HepG2 (cell line): Measurements from ENCODE around the gene STK4. TPM values are rescaled to one million over a fixed set of nuclear protein-coding genes. Genes with fewer than 3 reads are reported as not detected.
A peak's percentile ranks its signal among the peaks of the same experiment; 100 is the strongest.

Experiments used
- AHDC1 ChIP-seq: sonication (generic); formaldehyde crosslinking; IDR thresholded peaks from 2 replicates; pipeline ENCODE4 v1.5.1; 2020; ENCODE audit warnings: mild to moderate bottlenecking, missing genetic modification reagents, borderline replicate concordance
- ATF3 ChIP-seq: sonication (generic); formaldehyde crosslinking; IDR thresholded peaks from 2 replicates; pipeline ENCODE4 v1.4.0; 2020; ENCODE audit warnings: missing genetic modification reagents
- CREM ChIP-seq, 2 experiments: sonication (generic) in 1 of 2; formaldehyde crosslinking in 1 of 2; IDR thresholded peaks; 2 replicates each; pipeline versions ENCODE4 v1.4.0 to v1.6.1; 2016 to 2020; ENCODE audit warnings: antibody characterized with exemption in 1 of 2, mild to moderate bottlenecking in 1 of 2, missing genetic modification reagents in 1 of 2
- DNMT1 ChIP-seq: sonication (generic); formaldehyde crosslinking; IDR thresholded peaks from 2 replicates; pipeline ENCODE4 v1.5.1; 2020; ENCODE audit warnings: mild to moderate bottlenecking, missing genetic modification reagents
- DNMT3B ChIP-seq: conservative IDR thresholded peaks from 2 replicates; pipeline ENCODE4 v1.6.1; 2016; ENCODE audit warnings: missing biosample characterization, control low read depth
- FIP1L1 ChIP-seq: fragments of 200-400 bp; formaldehyde crosslinking; IDR thresholded peaks from 2 replicates; pipeline ENCODE4 v1.6.1; 2018; ENCODE audit warnings: low read depth, mild to moderate bottlenecking, low read length, moderate library complexity, borderline replicate concordance; ENCODE audit not compliant: insufficient read depth
- HMGA1 ChIP-seq: sonication (generic); formaldehyde crosslinking; conservative IDR thresholded peaks from 2 replicates; pipeline ENCODE4 v1.4.0; 2020; ENCODE audit warnings: missing genetic modification reagents
- IKZF4 ChIP-seq: sonication (generic); formaldehyde crosslinking; IDR thresholded peaks from 2 replicates; pipeline ENCODE4 v1.5.1; 2020; ENCODE audit warnings: borderline replicate concordance, mild to moderate bottlenecking, low read depth, missing genetic modification reagents; ENCODE audit errors: not compliant biosample characterization
- MAZ ChIP-seq, 2 experiments: sonication (generic) in 1 of 2; formaldehyde crosslinking in 1 of 2; IDR thresholded peaks; 2 replicates each; pipeline versions ENCODE4 v1.5.0 to v1.6.1; 2012 to 2020; ENCODE audit warnings: low read depth in 2 of 2, mild to moderate bottlenecking in 2 of 2, borderline replicate concordance in 1 of 2, improper control_type of control experiment in 1 of 2, low read length in 1 of 2, missing genetic modification reagents in 1 of 2, moderate library complexity in 1 of 2
- MTF1 ChIP-seq: sonication (generic); formaldehyde crosslinking; IDR thresholded peaks from 2 replicates; pipeline ENCODE4 v1.5.0; 2020; ENCODE audit warnings: missing genetic modification reagents
- POLR2A ChIP-seq, 2 experiments: IDR thresholded peaks; 2 replicates each; pipeline ENCODE4 v1.6.1; 2011; ENCODE audit warnings: low read depth in 2 of 2, low read length in 2 of 2, mild to moderate bottlenecking in 1 of 2, moderate library complexity in 1 of 2; ENCODE audit not compliant: insufficient read depth in 1 of 2
- SNRNP70 ChIP-seq: fragments of 200-400 bp; formaldehyde crosslinking; IDR thresholded peaks from 2 replicates; pipeline ENCODE4 v1.6.1; 2017; ENCODE audit warnings: mild to moderate bottlenecking, low read depth, low read length, moderate library complexity
- SSRP1 ChIP-seq: IDR thresholded peaks from 2 replicates; pipeline ENCODE4 v1.6.1; 2016; ENCODE audit warnings: control low read depth
- TEAD2 ChIP-seq: sonication (generic); formaldehyde crosslinking; IDR thresholded peaks from 2 replicates; pipeline ENCODE4 v1.9.0; 2021; ENCODE audit warnings: missing genetic modification reagents
- YEATS4 ChIP-seq: sonication (generic); formaldehyde crosslinking; IDR thresholded peaks from 2 replicates; pipeline ENCODE4 v1.4.0; 2020; ENCODE audit warnings: missing genetic modification reagents, borderline replicate concordance
- ZBTB1 ChIP-seq: sonication (generic); formaldehyde crosslinking; IDR thresholded peaks from 2 replicates; pipeline ENCODE4 v1.4.0; 2020; ENCODE audit warnings: missing genetic modification reagents, borderline replicate concordance
- ZBTB21 ChIP-seq: sonication (generic); formaldehyde crosslinking; IDR thresholded peaks from 2 replicates; pipeline ENCODE4 v1.4.0; 2020; ENCODE audit warnings: missing genetic modification reagents
- ZBTB7A ChIP-seq: sonication (generic); formaldehyde crosslinking; IDR thresholded peaks from 2 replicates; pipeline ENCODE4 v1.8.0; 2022; ENCODE audit warnings: mild to moderate bottlenecking, missing genetic modification reagents
- ZBTB7B ChIP-seq: sonication (generic); formaldehyde crosslinking; IDR thresholded peaks from 2 replicates; pipeline ENCODE4 v1.4.0; 2020; ENCODE audit warnings: missing genetic modification reagents
- ZNF138 ChIP-seq: sonication (generic); formaldehyde crosslinking; IDR thresholded peaks from 2 replicates; pipeline ENCODE4 v1.5.0; 2020; ENCODE audit warnings: mild to moderate bottlenecking, low read depth, missing genetic modification reagents
- ZNF264 ChIP-seq: sonication (generic); formaldehyde crosslinking; IDR thresholded peaks from 2 replicates; pipeline ENCODE4 v1.4.0; 2020; ENCODE audit warnings: missing genetic modification reagents
- ZNF616 ChIP-seq: sonication (generic); formaldehyde crosslinking; IDR thresholded peaks from 2 replicates; pipeline ENCODE4 v1.5.0; 2020; ENCODE audit warnings: low read depth, mild to moderate bottlenecking, missing genetic modification reagents
- polyA plus RNA-seq, 8 experiments: library from polyadenylated mRNA; depleted of rRNA in 3 of 8; stranded (reverse) in 7 of 8; unstranded in 1 of 8; fragments of >200 nt; fragmentation: Illumina TruSeq in 4 of 8; extraction: Trizol in 4 of 8; gene quantifications; 2 replicates each; pipeline versions ENCODE4 v1.2.1 to v1.2.3, GENCODE V29; 2011 to 2016; ENCODE audit warnings: low read depth in 4 of 8, missing spikeins in 1 of 8, mixed read lengths in 1 of 8; ENCODE audit not compliant: insufficient read depth in 1 of 8
- total RNA-seq, 5 experiments: library from RNA; depleted of rRNA; stranded (reverse); fragments of >200 nt; fragmentation: Illumina TruSeq; extraction: Trizol; gene quantifications; 2 replicates each; pipeline ENCODE4 v1.2.3, GENCODE V29; 2016; ENCODE audit warnings: low read depth in 1 of 5

Gene STK4
- total and polyA plus RNA-seq, 2 of the 13 experiments (the other 11 are each of a cell fraction or from before 2014, with no cell fraction given), result 25.6 to 38.3 TPM

GRCh38 chr20:44966030-44966961 lies at the start of gene STK4 (continued):
- TF ChIP-seq ZBTB7A (CRISPR knock-in tag) (0 out of 2 replicates have a peak, but pooled peaks have one; percentile 56), ZBTB21 (peak; percentile 49), HMGA1 (CRISPR knock-in tag) (no peak), DNMT3B (CRISPR knock-in tag) (peak; percentile 23; the same call in 1 of the 2 replicates), AHDC1 (CRISPR knock-in tag) (no peak), FIP1L1 (peak; percentile 41; the same call in 1 of the 2 replicates), ZBTB1 (CRISPR knock-in tag) (no peak), ZNF616 (CRISPR knock-in tag) (no peak), CREM (IDR thresholded peaks at IDR 0.05) (peak; percentile 49; the same call in 1 of the 2 replicates), CREM (CRISPR knock-in tag; IDR thresholded peaks at IDR 0.05) (no peak), YEATS4 (CRISPR knock-in tag) (peak; percentile 97), MAZ (IDR thresholded peaks at IDR 0.05; ENCODE audit: borderline replicate concordance, low read depth, low read length) (peak; percentile 79), MAZ (CRISPR knock-in tag; IDR thresholded peaks at IDR 0.05; ENCODE audit: low read depth) (peak; percentile 94), IKZF4 (peak; percentile 94), DNMT1 (CRISPR knock-in tag) (0 out of 2 replicates have a peak, but pooled peaks have one; percentile 45), MTF1 (CRISPR knock-in tag) (peak; percentile 47; the same call in 1 of the 2 replicates), ZBTB7B (CRISPR knock-in tag) (peak; percentile 58; the same call in 1 of the 2 replicates), ATF3 (CRISPR knock-in tag) (no peak), TEAD2 (CRISPR knock-in tag) (peak; percentile 76; the same call in 1 of the 2 replicates), ZNF138 (peak; percentile 87), SSRP1 (CRISPR knock-in tag) (peak; percentile 68; the same call in 1 of the 2 replicates), ZNF264 (CRISPR knock-in tag) (peak; percentile 77; the same call in 1 of the 2 replicates), POLR2A (IDR thresholded peaks at IDR 0.05; ENCODE audit: insufficient read depth in 1 of 2, low read depth in 2 of 2, low read length in 2 of 2) (peak; percentile 96 to 98), SNRNP70 (no peak)
